Measurements from ENCODE around the gene STK32A.

DNA sequence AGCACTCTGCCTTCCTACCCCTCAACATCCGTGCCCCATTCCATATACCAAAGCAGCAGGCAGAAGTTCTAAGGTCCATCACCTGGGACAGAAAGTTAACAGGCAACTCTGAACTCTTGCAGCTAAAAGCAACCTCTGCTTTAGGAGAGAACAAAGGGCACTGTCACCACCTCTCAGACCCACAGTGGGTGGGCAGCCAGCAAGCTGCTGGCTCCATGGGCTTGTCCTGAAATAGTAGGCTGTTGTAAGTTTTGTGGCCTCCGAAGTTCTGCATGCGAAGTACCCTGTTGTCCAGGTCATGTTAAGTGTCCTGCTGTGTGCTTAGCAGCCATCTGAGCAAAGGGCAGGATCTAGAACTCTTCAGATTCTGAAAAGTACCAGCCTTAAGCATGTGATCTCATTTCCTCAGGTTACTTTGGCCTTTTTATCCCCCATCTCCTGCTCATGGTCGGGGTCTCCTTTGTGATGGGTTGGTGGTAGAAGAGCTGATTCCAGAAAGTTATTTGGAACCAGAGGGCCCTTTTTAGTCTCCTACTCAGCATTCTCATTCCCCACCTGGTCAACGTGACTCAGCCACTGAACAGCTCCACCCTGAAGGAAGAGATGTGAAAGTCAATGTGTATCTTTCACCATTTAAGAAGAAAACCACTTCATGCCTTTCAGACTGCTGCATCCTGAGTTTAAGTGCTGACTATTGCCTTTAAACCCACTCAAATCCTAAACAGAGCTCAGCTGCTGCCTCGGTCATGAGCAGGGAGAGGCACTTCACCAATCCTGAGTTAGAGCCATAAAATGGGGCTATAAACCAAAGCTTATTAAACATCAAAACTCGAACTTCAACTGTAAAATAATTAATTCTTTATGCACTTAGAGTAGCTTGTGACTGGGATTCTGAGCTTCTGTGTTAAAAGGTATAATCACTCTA lies 153.6 kb downstream of the STK32A start:
- no peak for TF ChIP-seq POLR2AphosphoS5 (IDR thresholded peaks at IDR 0.05)
- TF ChIP-seq, protein P1, sequence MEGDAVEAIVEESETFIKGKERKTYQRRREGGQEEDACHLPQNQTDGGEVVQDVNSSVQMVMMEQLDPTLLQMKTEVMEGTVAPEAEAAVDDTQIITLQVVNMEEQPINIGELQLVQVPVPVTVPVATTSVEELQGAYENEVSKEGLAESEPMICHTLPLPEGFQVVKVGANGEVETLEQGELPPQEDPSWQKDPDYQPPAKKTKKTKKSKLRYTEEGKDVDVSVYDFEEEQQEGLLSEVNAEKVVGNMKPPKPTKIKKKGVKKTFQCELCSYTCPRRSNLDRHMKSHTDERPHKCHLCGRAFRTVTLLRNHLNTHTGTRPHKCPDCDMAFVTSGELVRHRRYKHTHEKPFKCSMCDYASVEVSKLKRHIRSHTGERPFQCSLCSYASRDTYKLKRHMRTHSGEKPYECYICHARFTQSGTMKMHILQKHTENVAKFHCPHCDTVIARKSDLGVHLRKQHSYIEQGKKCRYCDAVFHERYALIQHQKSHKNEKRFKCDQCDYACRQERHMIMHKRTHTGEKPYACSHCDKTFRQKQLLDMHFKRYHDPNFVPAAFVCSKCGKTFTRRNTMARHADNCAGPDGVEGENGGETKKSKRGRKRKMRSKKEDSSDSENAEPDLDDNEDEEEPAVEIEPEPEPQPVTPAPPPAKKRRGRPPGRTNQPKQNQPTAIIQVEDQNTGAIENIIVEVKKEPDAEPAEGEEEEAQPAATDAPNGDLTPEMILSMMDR (IDR thresholded peaks at IDR 0.05) = no peak
- TF ChIP-seq EP300 (IDR thresholded peaks at IDR 0.05) = no peak
